DOHH2 (cell line): Measurements from ENCODE around the gene ACSBG1.

Experiments used
- CTCF ChIP-seq: fragments of 200-600 bp; sonication (generic); IDR thresholded peaks from one replicate; pipeline ENCODE4 v1.5.1; 2014; ENCODE audit warnings: antibody characterized with exemption, mild to moderate bottlenecking, low read depth, low read length; ENCODE audit not compliant: poor library complexity, severe bottlenecking
- EZH2phosphoT487 ChIP-seq: fragments of 200-600 bp; sonication (generic); IDR thresholded peaks from 2 replicates; pipeline ENCODE4 v1.6.1; 2017; ENCODE audit warnings: borderline replicate concordance, mild to moderate bottlenecking, antibody characterized with exemption, low read length, moderate library complexity, mixed read lengths

- no peak for TF ChIP-seq CTCF
- no peak for TF ChIP-seq EZH2phosphoT487
These were observed 79.4 kb downstream of the ACSBG1 start for GRCh38 chr15:78154955-78155354.
